Activated T-cell treated with anti-CD3 and anti-CD28 coated beads, Interleukin-2, amount 50 U/mL, for 48 hours (primary cell): ENCODE measurements around the gene JUNB.
A peak's percentile ranks its signal among the peaks of the same experiment; 100 is the strongest.
"Not testable (repeated sequence)": the region's sequence is repeated elsewhere in the genome, so short reads cannot be mapped to it uniquely, and the experiment has no call there.

Experiments used
- DNase-seq, 2 experiments: peaks; one replicate each; pipeline ENCODE4 v3.0.0-alpha.2; 2020

Gene JUNB

GRCh38 chr19:12806242-12807081, 15.2 kb downstream of the JUNB start, which contains the start of gene RNASEH2A:
RNASEH2A (plus strand) TSS chr19:12806584; CDS start chr19:12806674, 90 bp downstream.
- peak; percentile 91 to 94 for DNase-seq

GRCh38 chr19:12815088-12815487, 23.8 kb downstream of the JUNB start:
- DNase-seq: no peak

- DNase-seq: not testable (repeated sequence)
Observed at GRCh38 chr19:12817188-12817587, 25.9 kb downstream of the JUNB start.

- not testable (repeated sequence) for DNase-seq
Observed at GRCh38 chr19:12817810-12818209, 26.5 kb downstream of the JUNB start.

- DNase-seq: no peak
Observed at GRCh38 chr19:12821761-12822160, 30.5 kb downstream of the JUNB start.

GRCh38 chr19:12825254-12826131, 34.2 kb downstream of the JUNB start:
- peak; percentile 61 to 65 for DNase-seq

GRCh38 chr19:12828494-12828893, 37.2 kb downstream of the JUNB start:
- peak; percentile 61 to 72 for DNase-seq

GRCh38 chr19:12833418-12833737, 42.1 kb downstream of the JUNB start:
- peak in 1 of 2 experiments; percentile 30 for DNase-seq

- DNase-seq: peak; percentile 43 to 57
Observed at GRCh38 chr19:12833738-12834565, 42.7 kb downstream of the JUNB start.

GRCh38 chr19:12834566-12834943, 43.3 kb downstream of the JUNB start, which contains the start of gene RTBDN:
RTBDN (minus strand) TSS chr19:12834579; CDS start chr19:12829979, 4,600 bp downstream.
- DNase-seq: peak; percentile 34 to 35

GRCh38 chr19:12834976-12835757, 43.9 kb downstream of the JUNB start:
- peak; percentile 56 to 61 for DNase-seq

GRCh38 chr19:12836529-12836863, 45.2 kb downstream of the JUNB start:
- DNase-seq: no peak

- peak in 1 of 2 experiments; percentile 24 for DNase-seq
Observed at GRCh38 chr19:12837225-12837624, 45.9 kb downstream of the JUNB start.

- peak; percentile 62 to 78 for DNase-seq
Observed at GRCh38 chr19:12838182-12838885, 47.0 kb downstream of the JUNB start, which contains the start of gene MAST1. MAST1 (plus strand) TSS chr19:12838515; CDS start chr19:12838573, 58 bp downstream.

- DNase-seq: peak; percentile 33 to 43
Observed at GRCh38 chr19:12838886-12839756, 47.8 kb downstream of the JUNB start.

GRCh38 chr19:12840091-12841079, 49.1 kb downstream of the JUNB start:
- DNase-seq: peak; percentile 83 to 84

GRCh38 chr19:12841094-12841493, 49.8 kb downstream of the JUNB start:
- peak; percentile 49 to 57 for DNase-seq

GRCh38 chr19:12842511-12842910, 51.2 kb downstream of the JUNB start:
- no peak for DNase-seq
